Stomach (tissue), 4 donors: Measurements from ENCODE around the gene MKRN2OS.

Experiments used
- CTCF ChIP-seq, 7 experiments: fragments of 450-650 bp in 4 of 7; fragments of 200-600 bp in 3 of 7; sonication (generic) in 3 of 7; IDR thresholded peaks; one replicate each; pipeline ENCODE4 v1.5.1; 2016 to 2019; ENCODE audit warnings: antibody characterized with exemption in 7 of 7, control low read depth in 2 of 7, mild to moderate bottlenecking in 1 of 7
- EP300 ChIP-seq: sonication (generic); formaldehyde crosslinking; IDR thresholded peaks from one replicate; pipeline ENCODE4 v1.6.1; 2017; ENCODE audit warnings: antibody characterized with exemption
- POLR2A ChIP-seq, 4 donors: fragments of 450-650 bp; IDR thresholded peaks; one replicate each; pipeline ENCODE4 v1.6.1; 2016; ENCODE audit warnings: antibody characterized with exemption in 4 of 4, control low read depth in 2 of 4, mild to moderate bottlenecking in 1 of 4, moderate library complexity in 1 of 4
- POLR2AphosphoS5 ChIP-seq, 3 donors: sonication (generic); formaldehyde crosslinking; IDR thresholded peaks; one replicate each; pipeline ENCODE4 v1.6.1; 2016; ENCODE audit warnings: antibody characterized with exemption in 3 of 3

GRCh38 chr3:12549971-12550760, 4.9 kb upstream of the MKRN2OS start:
- TF ChIP-seq CTCF (IDR thresholded peaks at IDR 0.05) (no peak), POLR2A (IDR thresholded peaks at IDR 0.05) (no peak), POLR2AphosphoS5 (IDR thresholded peaks at IDR 0.05) (no peak), EP300 (no peak)
